Measurements from ENCODE around the gene KLHL6. TPM values are rescaled to one million over a fixed set of nuclear protein-coding genes. Genes with fewer than 3 reads are reported as not detected.
A peak's percentile ranks its signal among the peaks of the same experiment; 100 is the strongest.
"Not testable (repeated sequence)": the region's sequence is repeated elsewhere in the genome, so short reads cannot be mapped to it uniquely, and the experiment has no call there.

KLHL6 gene
- total RNA-seq, 2 experiments from 2014 or later, result 34.1 to 36.9 TPM

GRCh38 chr3:183581496-183582155 lies 26.1 kb upstream of the KLHL6 start:
- Mint-ChIP-seq H3K27me3 (peaks cover 2% of the 10 kb centered on the region), H3K4me3 (no peak overlapping the region), H3K9me3 (no peaks in the 10 kb centered on the region), H3K27ac (no peak overlapping the region), H3K36me3 (no peaks in the 10 kb centered on the region), H3K4me1 (peaks cover 9% of the 10 kb centered on the region)
- POLR2A ChIA-PET, result interaction anchor here (0.6 to 0.8 kb wide), 2 partner anchors 35 to 55 kb away, joined by 3 read pairs; no protein-coding TSS in a partner anchor
- ATAC-seq (ENCODE audit: low read depth) (no peak), DNase-seq (no peak)

GRCh38 chr3:183579967-183580900 lies 24.7 kb upstream of the KLHL6 start:
- POLR2A ChIA-PET, result interaction anchor here (0.6 kb wide), 1 partner anchor 545 kb away, joined by 4 read pairs; no protein-coding TSS in a partner anchor
- no peak for DNase-seq
- H3K4me3 Mint-ChIP-seq, result no peak overlapping the region
- ATAC-seq (ENCODE audit: low read depth), result no peak
- peaks cover 4% of the 10 kb centered on the region for H3K4me1 Mint-ChIP-seq
- H3K27me3 Mint-ChIP-seq, result peaks cover 2% of the 10 kb centered on the region
- no peak overlapping the region for H3K27ac Mint-ChIP-seq
- H3K36me3 Mint-ChIP-seq, result no peaks in the 10 kb centered on the region
- H3K9me3 Mint-ChIP-seq, result no peaks in the 10 kb centered on the region

GRCh38 chr3:183578179-183578578 lies 22.7 kb upstream of the KLHL6 start:
- H3K4me3 Mint-ChIP-seq, result no peak overlapping the region
- no peak overlapping the region for H3K27ac Mint-ChIP-seq
- no peaks in the 10 kb centered on the region for H3K36me3 Mint-ChIP-seq
- no peaks in the 10 kb centered on the region for H3K9me3 Mint-ChIP-seq
- peaks cover 2% of the 10 kb centered on the region for H3K27me3 Mint-ChIP-seq
- H3K4me1 Mint-ChIP-seq, result peaks cover 4% of the 10 kb centered on the region
- POLR2A ChIA-PET, result no interaction called here
- ATAC-seq (ENCODE audit: low read depth) (no peak), DNase-seq (no peak)

- POLR2A ChIA-PET, result no interaction called here
- Mint-ChIP-seq H3K27me3 (peaks cover 2% of the 10 kb centered on the region), H3K4me1 (peaks cover 4% of the 10 kb centered on the region), H3K27ac (no peak overlapping the region), H3K9me3 (no peaks in the 10 kb centered on the region), H3K36me3 (no peaks in the 10 kb centered on the region), H3K4me3 (no peak overlapping the region)
- ATAC-seq (ENCODE audit: low read depth) (no peak), DNase-seq (no peak)
These were observed 21.8 kb upstream of the KLHL6 start for GRCh38 chr3:183577346-183577745.

GRCh38 chr3:183576487-183577107 lies 21.1 kb upstream of the KLHL6 start:
- Mint-ChIP-seq H3K27me3 (peaks cover 2% of the 10 kb centered on the region), H3K27ac (no peak overlapping the region), H3K4me1 (peaks cover 4% of the 10 kb centered on the region), H3K4me3 (no peak overlapping the region), H3K9me3 (no peaks in the 10 kb centered on the region), H3K36me3 (no peaks in the 10 kb centered on the region)
- POLR2A ChIA-PET, result no interaction called here
- no peak for DNase-seq
- ATAC-seq (ENCODE audit: low read depth), result no peak

- Mint-ChIP-seq H3K9me3 (no peaks in the 10 kb centered on the region), H3K4me1 (no peaks in the 10 kb centered on the region), H3K36me3 (no peaks in the 10 kb centered on the region), H3K27me3 (peaks cover 6% of the 10 kb centered on the region), H3K4me3 (no peak overlapping the region), H3K27ac (no peak overlapping the region)
- POLR2A ChIA-PET, result no interaction called here
- ATAC-seq (ENCODE audit: low read depth) (no peak), DNase-seq (no peak)
These were observed 17.4 kb upstream of the KLHL6 start for GRCh38 chr3:183572935-183573334.

GRCh38 chr3:183570191-183570590 lies 14.7 kb upstream of the KLHL6 start:
- H3K27ac Mint-ChIP-seq; H3K4me3 Mint-ChIP-seq; H3K4me1 Mint-ChIP-seq; H3K27me3 Mint-ChIP-seq; DNase-seq; ATAC-seq (ENCODE audit: low read depth); H3K36me3 Mint-ChIP-seq; H3K9me3 Mint-ChIP-seq; POLR2A ChIA-PET: not testable (repeated sequence)

- POLR2A ChIA-PET, result no interaction called here
- H3K27me3 Mint-ChIP-seq, result peaks cover 7% of the 10 kb centered on the region
- H3K27ac Mint-ChIP-seq, result no peak overlapping the region
- no peak for ATAC-seq (ENCODE audit: low read depth)
- DNase-seq, result no peak
- peaks cover 3% of the 10 kb centered on the region for H3K36me3 Mint-ChIP-seq
- peaks cover 2% of the 10 kb centered on the region for H3K9me3 Mint-ChIP-seq
- H3K4me1 Mint-ChIP-seq, result peaks cover 6% of the 10 kb centered on the region
- H3K4me3 Mint-ChIP-seq, result no peak overlapping the region
These were observed 11.4 kb upstream of the KLHL6 start for GRCh38 chr3:183566880-183567279.

GRCh38 chr3:183564046-183564445 lies 8.5 kb upstream of the KLHL6 start:
- Mint-ChIP-seq H3K27me3 (peaks cover 2% of the 10 kb centered on the region), H3K9me3 (peaks cover 2% of the 10 kb centered on the region), H3K4me3 (no peak overlapping the region), H3K36me3 (peaks cover 3% of the 10 kb centered on the region), H3K27ac (no peak overlapping the region), H3K4me1 (peaks cover 6% of the 10 kb centered on the region)
- DNase-seq (no peak), ATAC-seq (ENCODE audit: low read depth) (no peak)
- POLR2A ChIA-PET, result no interaction called here

- H3K4me3 Mint-ChIP-seq, result no peak overlapping the region
- peaks cover 2% of the 10 kb centered on the region for H3K9me3 Mint-ChIP-seq
- H3K36me3 Mint-ChIP-seq, result peaks cover 3% of the 10 kb centered on the region
- no peak for DNase-seq
- no peak for ATAC-seq (ENCODE audit: low read depth)
- POLR2A ChIA-PET, result no interaction called here
- H3K4me1 Mint-ChIP-seq, result peaks cover 6% of the 10 kb centered on the region
- H3K27me3 Mint-ChIP-seq, result peaks cover 2% of the 10 kb centered on the region
- H3K27ac Mint-ChIP-seq, result no peak overlapping the region
These were observed 8.0 kb upstream of the KLHL6 start for GRCh38 chr3:183563536-183563874.

- H3K4me3 Mint-ChIP-seq, result no peak overlapping the region
- DNase-seq (no peak), ATAC-seq (ENCODE audit: low read depth) (peak; percentile 19)
- no peaks in the 10 kb centered on the region for H3K9me3 Mint-ChIP-seq
- H3K4me1 Mint-ChIP-seq, result peaks cover 11% of the 10 kb centered on the region
- POLR2A ChIA-PET, result interaction anchor here (0.9 to 2.3 kb wide), 2 partner anchors 20 to 64 kb away, joined by 3 to 6 read pairs; no protein-coding TSS in a partner anchor
- no peaks in the 10 kb centered on the region for H3K36me3 Mint-ChIP-seq
- no peaks in the 10 kb centered on the region for H3K27me3 Mint-ChIP-seq
- no peak overlapping the region for H3K27ac Mint-ChIP-seq
These were observed 5.1 kb upstream of the KLHL6 start for GRCh38 chr3:183560607-183561006.

GRCh38 chr3:183558495-183558894 lies 3.0 kb upstream of the KLHL6 start:
- POLR2A ChIA-PET, result no interaction called here
- peaks cover 18% of the 10 kb centered on the region for H3K4me1 Mint-ChIP-seq

GRCh38 chr3:183556722-183557121 lies 1.2 kb upstream of the KLHL6 start:
- Mint-ChIP-seq H3K4me1 (peaks cover 28% of the 10 kb centered on the region), H3K27me3 (no peaks in the 10 kb centered on the region), H3K9me3 (no peaks in the 10 kb centered on the region), H3K36me3 (peaks cover 5% of the 10 kb centered on the region), H3K4me3 (peak overlapping the region; percentile 98), H3K27ac (peak overlapping the region; percentile 98)
- POLR2A ChIA-PET, result interaction anchor here (0.7 kb wide), 1 partner anchor 68 kb away, joined by 4 read pairs; no protein-coding TSS in a partner anchor
- ATAC-seq (ENCODE audit: low read depth), result no peak
- DNase-seq, result no peak

More at GRCh38 chr3:183558495-183558894, 3.0 kb upstream of the KLHL6 start:
- Mint-ChIP-seq H3K27me3 (no peaks in the 10 kb centered on the region), H3K36me3 (peaks cover 5% of the 10 kb centered on the region), H3K9me3 (no peaks in the 10 kb centered on the region), H3K27ac (no peak overlapping the region), H3K4me3 (no peak overlapping the region)
- DNase-seq (no peak), ATAC-seq (ENCODE audit: low read depth) (no peak)

Measured in activated naive CD8-positive, alpha-beta T cell treated with anti-CD3 and anti-CD28 coated beads, Interleukin-2, amount 10 ng/mL, durations not matched to agents 7 days and 5 days (primary cell).